K562 (cell line): ENCODE measurements around the gene RSBN1L. TPM values are rescaled to one million over a fixed set of nuclear protein-coding genes. Genes with fewer than 3 reads are reported as not detected.

Experiments used
- CHD2 ChIP-seq: IDR thresholded peaks from 2 replicates; pipeline ENCODE4 v1.6.1; 2011; ENCODE audit warnings: low read depth, low read length
- ELK1 ChIP-seq: sonication (generic); formaldehyde crosslinking; IDR thresholded peaks from 2 replicates; pipeline ENCODE4 v1.8.1; 2022; ENCODE audit warnings: missing genetic modification reagents
- MAFF ChIP-seq: IDR thresholded peaks from 2 replicates; pipeline ENCODE4 v1.6.1; 2012; ENCODE audit warnings: low read length, improper control_type of control experiment
- MCM7 ChIP-seq, 2 experiments: fragments of 450-650 bp; IDR thresholded peaks; 2 replicates each; pipeline ENCODE4 v1.6.1; 2016 to 2018
- MGA ChIP-seq: fragments of 450-650 bp; IDR thresholded peaks from 2 replicates; pipeline ENCODE4 v1.6.1; 2016; ENCODE audit warnings: mild to moderate bottlenecking, moderate library complexity
- PRPF4 ChIP-seq: fragments of 200-400 bp; formaldehyde crosslinking; IDR thresholded peaks from one replicate; pipeline ENCODE4 v1.6.1; 2017; ENCODE audit warnings: low read length, low read depth, mild to moderate bottlenecking; ENCODE audit not compliant: insufficient read depth, poor library complexity, severe bottlenecking
- RBM14 ChIP-seq: fragments of 200-400 bp; formaldehyde crosslinking; IDR thresholded peaks from 2 replicates; pipeline ENCODE4 v1.6.1; 2018; ENCODE audit warnings: low read depth, mild to moderate bottlenecking, low read length, moderate library complexity, borderline replicate concordance; ENCODE audit not compliant: insufficient read depth
- TFAM ChIP-seq: fragments of 250-450 bp; sonication (Bioruptor Pico); conservative IDR thresholded peaks from 2 replicates; pipeline ENCODE4 v1.5.0; 2021; ENCODE audit warnings: mild to moderate bottlenecking, moderate library complexity
- YY1 ChIP-seq, 3 experiments: IDR thresholded peaks; 2 replicates each; pipeline ENCODE4 v1.6.1; 2011; ENCODE audit warnings: low read length in 2 of 3, mild to moderate bottlenecking in 2 of 3, moderate library complexity in 2 of 3, borderline replicate concordance in 1 of 3, control low read depth in 1 of 3, low read depth in 1 of 3; ENCODE audit not compliant: insufficient read depth in 3 of 3, insufficient replicate concordance in 2 of 3, control insufficient read depth in 1 of 3, insufficient read length in 1 of 3; ENCODE audit errors: extremely low read depth in 1 of 3
- ZNF277 ChIP-seq: fragments of 250-450 bp; sonication (Bioruptor Pico); IDR thresholded peaks from 2 replicates; pipeline ENCODE4 v1.8.0; 2022; ENCODE audit warnings: inconsistent platforms, mild to moderate bottlenecking, moderate library complexity, borderline replicate concordance
- ZNF644 ChIP-seq: fragments of 200-800 bp; sonication (Bioruptor generic); IDR thresholded peaks from 2 replicates; pipeline ENCODE4 v1.6.1; 2016; ENCODE audit warnings: low read depth, missing genetic modification characterization, missing compliant biosample characterization
- ZNF75A ChIP-seq: fragments of 450-650 bp; formaldehyde crosslinking; IDR thresholded peaks from 2 replicates; pipeline ENCODE4 v1.4.0; 2020; ENCODE audit warnings: mild to moderate bottlenecking
- polyA plus RNA-seq, 8 experiments: library from polyadenylated mRNA; depleted of rRNA in 4 of 8; stranded (reverse) in 5 of 8; unstranded in 3 of 8; fragments of >200 nt; fragmentation: Nextera tagmentation in 2 of 8; fragmentation: Illumina TruSeq in 1 of 8; extraction: Ambion mirVana in 2 of 8; extraction: Trizol in 1 of 8; gene quantifications; 2 replicates each; pipeline versions ENCODE4 v1.2.1 to v1.2.3, GENCODE V29; 2011 to 2014; ENCODE audit warnings: inconsistent platforms in 1 of 8, missing spikeins in 1 of 8
- total RNA-seq, 7 experiments: library from RNA; depleted of rRNA in 6 of 7; stranded (reverse); fragments of >200 nt in 6 of 7; fragmentation: Illumina TruSeq in 2 of 7; extraction: Trizol in 2 of 7; gene quantifications; 2 replicates each; pipeline versions ENCODE4 v1.2.1 to v1.2.3, GENCODE V29; 2011 to 2021; ENCODE audit warnings: low replicate concordance in 1 of 7

The RSBN1L gene
- total and polyA plus RNA-seq, 9 of the 15 experiments (the other 6 are each of a cell fraction or from before 2014, with no cell fraction given), result 6.2 to 35.2 (median 20.1) TPM

- TF ChIP-seq ELK1 (CRISPR knock-in tag), result no peak
- no peak for TF ChIP-seq MGA
- TF ChIP-seq ZNF75A, result no peak; the same call in 1 of the 2 replicates
- TF ChIP-seq MAFF, result no peak
- TF ChIP-seq PRPF4, result no peak
- TF ChIP-seq TFAM (CRISPR knock-in tag), result no peak
- TF ChIP-seq CHD2, result peak; percentile 84
- TF ChIP-seq ZNF644 (tag), result no peak
- no peak for TF ChIP-seq MCM7 (IDR thresholded peaks at IDR 0.05)
- TF ChIP-seq RBM14, result no peak
- no peak for TF ChIP-seq ZNF277 (CRISPR knock-in tag)
- peak; percentile 86 to 97 (median 97) for TF ChIP-seq YY1 (IDR thresholded peaks at IDR 0.05; ENCODE audit: borderline replicate concordance in 1 of 3, control insufficient read depth in 1 of 3, extremely low read depth in 1 of 3, insufficient read depth in 3 of 3, insufficient read length in 1 of 3, insufficient replicate concordance in 2 of 3, low read depth in 1 of 3, low read length in 2 of 3)
These were observed at the start of gene RSBN1L (continued) for GRCh38 chr7:77696057-77696642.
